Muscle layer of colon (tissue), 2 donors: ENCODE data around the gene RANBP3.
A peak's percentile ranks its signal among the peaks of the same experiment; 100 is the strongest.
"Not testable (repeated sequence)": the region's sequence is repeated elsewhere in the genome, so short reads cannot be mapped to it uniquely, and the experiment has no call there.

ENCODE experiments used
- H3K27ac ChIP-seq: one replicate; pipeline ENCODE4 v1.7.0; 2013; ENCODE audit warnings: low read depth, mild to moderate bottlenecking, low read length, moderate library complexity
- H3K27me3 ChIP-seq, 2 donors: one replicate each; pipeline ENCODE4 v1.7.0; 2013; ENCODE audit warnings: low read length in 2 of 2, mild to moderate bottlenecking in 2 of 2; ENCODE audit not compliant: insufficient read depth in 2 of 2, control insufficient read depth in 1 of 2
- H3K36me3 ChIP-seq: one replicate; pipeline ENCODE4 v1.7.0; 2013; ENCODE audit warnings: mild to moderate bottlenecking, low read length; ENCODE audit not compliant: insufficient read depth
- H3K4me1 ChIP-seq: one replicate; pipeline ENCODE4 v1.7.0; 2013; ENCODE audit warnings: mild to moderate bottlenecking, low read length; ENCODE audit not compliant: insufficient read depth
- H3K4me3 ChIP-seq, 2 donors: one replicate each; pipeline ENCODE4 v1.7.0; 2013; ENCODE audit warnings: low read length in 2 of 2, low read depth in 1 of 2, mild to moderate bottlenecking in 1 of 2, moderate library complexity in 1 of 2
- H3K9ac ChIP-seq: one replicate; pipeline ENCODE4 v1.7.0; 2013; ENCODE audit warnings: low read length
- H3K9me3 ChIP-seq: one replicate; pipeline ENCODE4 v1.7.0; 2013; ENCODE audit warnings: mild to moderate bottlenecking, low read length
- donor health status: abdominal sarcoma.
- donor health status: Adenocarcinoma of cecum.

Gene RANBP3

GRCh38 chr19:5977785-5978605 is at the start of gene RANBP3:
RANBP3 (minus strand) TSS chr19:5978140; CDS start chr19:5978082, 58 bp downstream.
- Histone ChIP-seq H3K27me3 (no peaks in the 10 kb centered on the region), H3K4me1 (peaks cover 46% of the 10 kb centered on the region), H3K9me3 (no peaks in the 10 kb centered on the region), H3K36me3 (peaks cover 20% of the 10 kb centered on the region), H3K9ac (peak within 1 kb of the TSS; percentile 50), H3K27ac (peak within 1 kb of the TSS; percentile 88), H3K4me3 (peak within 1 kb of the TSS; percentile 81 to 97)

DNA sequence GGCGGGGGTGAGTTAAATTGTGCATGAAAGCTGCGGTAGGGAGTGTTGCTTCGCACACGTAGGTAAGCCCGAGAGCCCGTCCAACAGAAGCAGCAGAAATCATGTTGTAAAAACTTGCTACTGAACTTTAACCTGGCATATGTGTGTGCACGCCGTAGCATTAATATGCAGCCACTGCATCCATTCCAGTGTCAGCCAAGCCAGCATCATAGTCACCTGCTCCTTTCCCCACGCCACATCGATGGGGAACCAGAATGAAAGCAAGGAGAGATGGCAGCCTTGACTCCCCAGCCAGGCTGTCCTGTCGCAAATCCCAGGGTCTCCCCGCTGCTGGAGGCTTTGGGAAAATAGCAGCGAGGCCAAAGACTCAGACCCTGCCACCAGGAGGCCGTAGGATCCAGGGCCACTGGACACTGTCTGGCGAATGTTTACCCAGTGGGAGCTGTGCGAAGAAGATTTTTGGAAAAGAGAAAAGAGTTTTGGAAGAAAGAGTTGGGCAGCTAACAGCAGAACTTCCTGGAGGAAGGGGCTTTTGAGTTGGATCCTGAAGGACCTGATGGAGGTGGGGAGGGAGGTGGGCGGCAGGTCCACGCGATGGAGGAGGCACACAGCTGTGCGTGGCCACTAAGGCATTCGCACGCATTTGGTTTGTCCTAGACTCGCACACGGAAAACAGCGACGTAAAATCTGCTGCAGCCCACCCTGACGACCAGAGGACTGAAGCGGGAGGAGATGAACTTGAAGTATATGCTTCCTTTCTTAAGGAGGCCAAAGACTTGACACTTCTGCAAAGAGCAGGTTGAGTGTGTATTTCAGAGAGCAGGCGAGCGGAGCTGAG is 48.7 kb upstream of the RANBP3 start:
- peaks cover 49% of the 10 kb centered on the region for H3K36me3 ChIP-seq
- no peaks in the 10 kb centered on the region for H3K9me3 ChIP-seq
- H3K4me3 ChIP-seq = no peak overlapping the region
- no peak overlapping the region for H3K27ac ChIP-seq
- H3K4me1 ChIP-seq = peaks cover 5% of the 10 kb centered on the region
- no peaks in the 10 kb centered on the region for H3K27me3 ChIP-seq
- H3K9ac ChIP-seq = no peak overlapping the region

DNA sequence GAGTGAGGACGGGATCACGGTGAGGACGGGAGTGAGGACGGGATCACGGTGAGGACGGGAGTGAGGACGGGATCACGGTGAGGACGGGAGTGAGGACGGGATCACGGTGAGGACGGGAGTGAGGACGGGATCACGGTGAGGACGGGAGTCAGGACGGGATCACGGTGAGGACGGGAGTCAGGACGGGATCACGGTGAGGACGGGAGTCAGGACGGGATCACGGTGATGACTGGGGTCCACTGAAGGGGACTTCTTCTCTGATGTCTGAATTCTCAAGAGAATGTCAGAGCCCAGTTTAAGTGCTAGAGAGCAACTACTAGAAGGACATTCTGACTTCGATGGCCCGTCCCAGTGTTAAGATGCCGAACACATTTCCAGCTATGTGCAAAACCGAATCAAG is 46.8 kb upstream of the RANBP3 start:
- H3K36me3 ChIP-seq = peaks cover 52% of the 10 kb centered on the region
- not testable (repeated sequence) for H3K9ac ChIP-seq, H3K4me1 ChIP-seq, H3K27me3 ChIP-seq, H3K4me3 ChIP-seq, H3K27ac ChIP-seq, H3K9me3 ChIP-seq

DNA sequence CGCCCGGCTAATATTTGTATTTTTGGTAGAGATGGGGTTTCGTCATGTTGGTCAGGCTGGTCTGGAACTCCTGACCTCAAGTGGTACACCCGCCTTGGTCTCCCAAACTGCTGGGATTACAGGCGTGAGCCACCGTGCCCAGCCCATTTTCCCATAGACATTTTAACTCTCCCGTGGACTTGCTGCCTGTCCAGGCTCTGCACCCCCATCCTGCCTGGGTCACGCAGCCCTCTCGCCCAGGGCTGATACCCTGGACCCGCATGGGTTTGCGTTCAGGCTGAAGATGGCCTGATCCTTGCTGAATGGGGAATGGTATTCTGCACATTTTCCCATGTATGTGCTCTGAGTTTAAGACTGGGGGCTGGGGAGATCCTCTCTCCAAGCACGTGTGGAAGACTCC is 46.0 kb upstream of the RANBP3 start:
- H3K27ac ChIP-seq = no peak overlapping the region
- no peaks in the 10 kb centered on the region for H3K27me3 ChIP-seq
- peaks cover 5% of the 10 kb centered on the region for H3K4me1 ChIP-seq
- peaks cover 50% of the 10 kb centered on the region for H3K36me3 ChIP-seq
- no peak overlapping the region for H3K9ac ChIP-seq
- no peak overlapping the region for H3K4me3 ChIP-seq
- no peaks in the 10 kb centered on the region for H3K9me3 ChIP-seq

DNA sequence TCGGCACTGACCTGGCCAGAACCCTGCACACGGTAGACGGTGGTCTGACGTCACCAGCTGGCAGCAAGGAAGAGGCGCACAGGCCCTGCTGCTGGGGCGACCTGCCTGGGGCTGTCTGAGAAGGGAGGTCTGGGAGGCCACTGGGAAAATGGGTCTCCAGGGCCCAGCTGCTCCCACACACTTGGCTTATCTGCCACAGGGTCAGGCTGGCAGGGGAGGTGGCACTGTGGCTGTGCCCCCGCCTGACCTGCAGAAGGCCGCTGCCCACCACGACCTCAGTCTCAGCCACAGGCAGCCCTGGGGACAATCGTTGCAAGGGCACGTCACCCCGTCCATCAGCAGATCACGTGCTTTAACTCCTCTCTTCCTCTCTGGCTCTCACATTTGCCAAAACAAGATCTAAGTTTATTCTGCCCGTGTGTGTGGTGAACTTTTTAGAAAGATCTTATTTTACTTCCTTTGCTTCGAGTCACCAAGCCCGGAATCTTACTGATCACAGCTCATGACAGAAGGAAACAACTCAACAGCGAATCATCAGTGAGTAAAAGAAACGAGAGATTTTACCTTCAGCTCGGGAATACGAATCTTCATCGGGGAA is 45.2 kb upstream of the RANBP3 start:
- peaks cover 5% of the 10 kb centered on the region for H3K4me1 ChIP-seq
- no peak overlapping the region for H3K4me3 ChIP-seq
- peaks cover 55% of the 10 kb centered on the region for H3K36me3 ChIP-seq
- H3K27me3 ChIP-seq = no peaks in the 10 kb centered on the region
- no peak overlapping the region for H3K27ac ChIP-seq
- no peak overlapping the region for H3K9ac ChIP-seq
- H3K9me3 ChIP-seq = no peaks in the 10 kb centered on the region

GRCh38 chr19:6022570-6023064 is 44.7 kb upstream of the RANBP3 start:
- Histone ChIP-seq H3K9me3 (no peaks in the 10 kb centered on the region), H3K9ac (no peak overlapping the region), H3K27ac (no peak overlapping the region), H3K36me3 (peaks cover 53% of the 10 kb centered on the region), H3K4me3 (no peak overlapping the region), H3K27me3 (no peaks in the 10 kb centered on the region), H3K4me1 (peaks cover 5% of the 10 kb centered on the region)

DNA sequence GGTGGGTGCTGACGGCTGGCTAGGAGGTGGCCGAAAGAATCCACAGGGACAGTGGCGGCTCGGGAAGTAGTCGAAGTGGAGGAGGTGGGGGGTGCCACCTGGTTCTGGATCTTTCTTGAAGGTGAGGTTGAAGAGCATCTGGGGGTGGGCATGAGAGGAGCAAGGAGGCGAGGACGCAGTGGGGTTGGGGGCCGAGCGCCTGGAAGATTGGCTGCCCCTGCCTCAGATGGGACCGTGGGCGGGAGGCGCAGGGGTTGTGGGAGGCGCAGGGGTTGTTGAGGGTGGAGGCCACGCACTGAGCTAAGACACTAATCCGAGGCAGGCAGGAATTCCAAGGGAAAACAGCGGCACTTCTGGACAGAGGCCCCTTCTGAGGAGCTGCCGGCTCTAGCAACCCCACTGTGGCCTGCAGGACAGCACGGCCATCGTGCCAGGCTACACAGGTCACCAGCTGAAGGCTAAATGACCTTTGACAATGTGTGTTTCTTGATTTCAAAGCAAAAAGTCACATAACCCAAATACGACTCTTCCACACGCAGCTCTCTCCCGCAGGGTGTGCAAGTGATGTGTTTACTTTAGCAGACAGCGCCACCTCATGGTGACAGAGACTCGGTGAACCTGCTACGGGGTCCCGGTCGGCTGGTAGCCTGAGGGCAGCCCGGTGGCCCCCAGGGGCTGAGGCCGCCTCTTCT is 44.1 kb upstream of the RANBP3 start:
- H3K9ac ChIP-seq = no peak overlapping the region

DNA sequence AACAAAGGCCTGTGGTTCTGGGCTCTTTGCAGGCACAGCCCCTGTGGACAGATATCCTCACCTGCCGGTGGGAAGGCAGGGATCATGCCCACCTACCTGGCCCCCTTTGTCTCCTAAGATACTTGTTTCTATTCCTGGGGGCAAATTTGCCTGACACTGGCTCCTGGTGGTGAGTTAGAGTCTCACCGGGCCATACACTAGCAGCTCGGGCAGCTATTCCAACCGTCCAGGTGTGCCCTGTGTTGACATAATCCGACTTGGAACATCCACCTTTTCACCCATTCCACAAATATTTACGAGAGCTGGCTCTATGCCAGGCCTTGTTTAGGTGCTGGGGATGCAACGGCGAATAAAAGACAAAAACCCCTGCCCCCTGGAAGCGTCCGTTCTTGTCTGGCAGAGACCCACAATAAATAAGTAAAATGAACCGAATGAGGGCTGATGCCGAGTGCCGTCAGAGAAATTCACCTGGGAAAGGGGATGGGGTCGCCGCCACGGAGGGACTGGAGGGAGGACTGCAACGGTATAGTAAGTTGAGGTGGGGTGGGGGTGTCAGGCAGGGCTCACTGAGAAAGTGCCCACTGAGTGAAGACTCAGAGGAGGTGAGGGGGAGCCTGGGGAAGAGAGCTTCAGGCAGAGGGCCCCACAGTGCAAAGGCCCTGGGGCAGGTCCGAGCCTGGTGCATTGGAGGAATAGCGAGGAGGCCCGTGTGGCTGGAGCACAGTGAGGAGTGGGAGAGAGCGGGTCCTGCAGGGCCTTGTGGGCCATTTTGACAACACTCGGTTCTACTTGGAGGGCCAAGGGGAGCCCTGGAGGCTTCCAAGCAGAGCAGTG is 43.2 kb upstream of the RANBP3 start:
- Histone ChIP-seq H3K27me3 (no peaks in the 10 kb centered on the region), H3K36me3 (peaks cover 39% of the 10 kb centered on the region), H3K9me3 (no peaks in the 10 kb centered on the region), H3K4me1 (peaks cover 5% of the 10 kb centered on the region), H3K27ac (no peak overlapping the region), H3K4me3 (no peak overlapping the region), H3K9ac (no peak overlapping the region)

More for the DNA sequence above, 44.1 kb upstream of the RANBP3 start:
- Histone ChIP-seq H3K27me3 (no peaks in the 10 kb centered on the region), H3K4me1 (peaks cover 5% of the 10 kb centered on the region), H3K9me3 (no peaks in the 10 kb centered on the region), H3K4me3 (no peak overlapping the region), H3K27ac (no peak overlapping the region), H3K36me3 (peaks cover 48% of the 10 kb centered on the region)

GRCh38 chr19:6020166-6020882 is 42.4 kb upstream of the RANBP3 start:
- Histone ChIP-seq H3K9me3 (no peaks in the 10 kb centered on the region), H3K27me3 (no peaks in the 10 kb centered on the region), H3K4me3 (no peak overlapping the region), H3K4me1 (peaks cover 5% of the 10 kb centered on the region), H3K9ac (no peak overlapping the region), H3K36me3 (peaks cover 43% of the 10 kb centered on the region), H3K27ac (no peak overlapping the region)

DNA sequence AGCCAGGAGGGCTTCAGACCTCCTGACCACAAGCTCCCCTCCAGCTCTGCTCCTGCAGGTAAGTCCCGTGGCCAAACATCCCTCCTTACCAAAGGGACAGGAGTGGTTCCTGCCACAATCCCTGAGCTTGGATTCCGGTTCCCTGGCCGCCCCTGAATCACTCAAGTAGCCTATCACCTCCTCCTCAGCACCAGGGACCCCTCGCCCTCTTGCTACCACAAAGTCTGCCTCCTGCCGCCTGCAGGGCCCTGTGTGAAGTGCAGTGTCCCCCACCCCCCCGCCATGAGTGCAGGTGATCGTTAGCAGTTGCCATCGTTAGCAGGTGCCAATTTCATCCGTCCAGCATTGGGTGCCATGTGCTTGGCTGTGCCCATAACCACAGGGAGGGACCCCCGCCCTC is 40.8 kb upstream of the RANBP3 start:
- Histone ChIP-seq H3K4me3 (no peak overlapping the region), H3K4me1 (peaks cover 5% of the 10 kb centered on the region), H3K27me3 (no peaks in the 10 kb centered on the region), H3K27ac (no peak overlapping the region), H3K9ac (no peak overlapping the region), H3K36me3 (peaks cover 46% of the 10 kb centered on the region), H3K9me3 (no peaks in the 10 kb centered on the region)
